GM23338 (cell line): Measurements from ENCODE around the gene CCDC187. TPM values are rescaled to one million over a fixed set of nuclear protein-coding genes. Genes with fewer than 3 reads are reported as not detected.
"Not testable (repeated sequence)": the region's sequence is repeated elsewhere in the genome, so short reads cannot be mapped to it uniquely, and the experiment has no call there.

ENCODE experiments used
- ATAC-seq: fragments of 200-7000 bp; cut with Tn5 transposase; 3 replicates; pipeline ENCODE4 v1.9.1; 2020
- DNase-seq: peaks from one replicate; pipeline ENCODE4 v3.0.0-alpha.2; 2015; ENCODE audit warnings: low spot score
- H2AFZ ChIP-seq: fragments of 200-600 bp; sonication (generic); 2 replicates; pipeline ENCODE4 v1.8.0; 2016; ENCODE audit warnings: antibody characterized with exemption, mild to moderate bottlenecking, moderate library complexity
- H3F3A ChIP-seq: fragments of 200-600 bp; sonication (generic); replicated peaks from 2 replicates; pipeline ENCODE4 v1.8.0; 2017; ENCODE audit warnings: antibody characterized with exemption, mixed run types, low read depth
- H3K27ac ChIP-seq: fragments of 200-600 bp; sonication (generic); 2 replicates; pipeline ENCODE4 v1.6.1; 2016; ENCODE audit warnings: low read depth
- H3K27me3 ChIP-seq: fragments of 200-600 bp; sonication (generic); 2 replicates; pipeline ENCODE4 v1.8.0; 2016; ENCODE audit warnings: mild to moderate bottlenecking, mixed run types, moderate library complexity; ENCODE audit not compliant: insufficient read depth
- H3K36me3 ChIP-seq: fragments of 200-600 bp; sonication (generic); 2 replicates; pipeline ENCODE4 v1.8.0; 2016; ENCODE audit warnings: mild to moderate bottlenecking; ENCODE audit not compliant: insufficient read depth
- H3K4me1 ChIP-seq: fragments of 200-600 bp; sonication (generic); 2 replicates; pipeline ENCODE4 v1.8.0; 2016; ENCODE audit warnings: mild to moderate bottlenecking, moderate library complexity; ENCODE audit not compliant: insufficient read depth
- H3K4me2 ChIP-seq: fragments of 200-600 bp; sonication (generic); 2 replicates; pipeline ENCODE4 v1.7.1; 2017; ENCODE audit warnings: mixed run types
- H3K4me3 ChIP-seq: fragments of 200-600 bp; sonication (generic); 2 replicates; pipeline ENCODE4 v1.6.1; 2016; ENCODE audit warnings: mixed run types
- H3K79me2 ChIP-seq: fragments of 200-600 bp; sonication (generic); replicated peaks from 2 replicates; pipeline ENCODE4 v1.8.0; 2017; ENCODE audit warnings: mild to moderate bottlenecking; ENCODE audit not compliant: insufficient read depth
- H3K9me2 ChIP-seq: fragments of 200-600 bp; sonication (generic); 2 replicates; pipeline ENCODE4 v1.8.0; 2017; ENCODE audit not compliant: insufficient read depth
- H4K20me1 ChIP-seq: fragments of 200-600 bp; sonication (generic); replicated peaks from 2 replicates; pipeline ENCODE4 v1.8.0; 2017; ENCODE audit warnings: mild to moderate bottlenecking; ENCODE audit not compliant: insufficient read depth
- H3K27ac Mint-ChIP-seq: 2 replicates; pipeline ENCODE4 v1.8.0; 2020; ENCODE audit warnings: inconsistent platforms, mild to moderate bottlenecking, moderate library complexity, mixed read lengths
- H3K27me3 Mint-ChIP-seq: 3 replicates; pipeline ENCODE4 v1.8.0; 2022; ENCODE audit warnings: low read depth, mild to moderate bottlenecking, moderate library complexity, mixed read lengths, inconsistent platforms; ENCODE audit not compliant: insufficient read depth, poor library complexity
- H3K36me3 Mint-ChIP-seq: 3 replicates; pipeline ENCODE4 v1.8.0; 2021; ENCODE audit warnings: low read depth, mild to moderate bottlenecking, inconsistent platforms, moderate library complexity, mixed read lengths
- H3K4me1 Mint-ChIP-seq: 3 replicates; pipeline ENCODE4 v1.8.0; 2020; ENCODE audit warnings: mild to moderate bottlenecking, inconsistent platforms, mixed read lengths
- H3K4me3 Mint-ChIP-seq: 3 replicates; pipeline ENCODE4 v1.8.0; 2021; ENCODE audit warnings: moderate library complexity, mild to moderate bottlenecking, inconsistent platforms, mixed read lengths
- H3K9me3 Mint-ChIP-seq: 3 replicates; pipeline ENCODE4 v1.8.0; 2020; ENCODE audit warnings: moderate library complexity, mild to moderate bottlenecking, inconsistent platforms, mixed read lengths
- CREB1 ChIP-seq: fragments of 250-450 bp; sonication (Bioruptor Pico); IDR thresholded peaks from 2 replicates; pipeline ENCODE4 v1.5.0; 2020; ENCODE audit warnings: low read depth, mild to moderate bottlenecking, moderate library complexity
- EZH2 ChIP-seq: fragments of 200-600 bp; sonication (generic); IDR thresholded peaks from one replicate; pipeline ENCODE4 v1.8.0; 2017; ENCODE audit warnings: antibody characterized with exemption, mild to moderate bottlenecking, low read depth; ENCODE audit not compliant: unreplicated experiment
- EZH2phosphoT487 ChIP-seq: fragments of 200-600 bp; sonication (generic); IDR thresholded peaks from one replicate; pipeline ENCODE4 v1.8.1; 2018; ENCODE audit warnings: antibody characterized with exemption; ENCODE audit not compliant: unreplicated experiment
- JUNB ChIP-seq: IDR thresholded peaks from one replicate; pipeline ENCODE4 v1.6.1; 2016; ENCODE audit warnings: antibody characterized with exemption; ENCODE audit not compliant: unreplicated experiment
- POLR2AphosphoS5 ChIP-seq: IDR thresholded peaks from 2 replicates; pipeline ENCODE4 v1.6.1; 2016; ENCODE audit warnings: antibody characterized with exemption, low read depth
- ZNF331 ChIP-seq: fragments of 250-450 bp; sonication (Bioruptor Pico); IDR thresholded peaks from 2 replicates; pipeline ENCODE4 v1.5.0; 2020; ENCODE audit warnings: low read depth, mild to moderate bottlenecking, moderate library complexity
- polyA plus RNA-seq: library from polyadenylated mRNA; unstranded; fragments of >200 nt; fragmentation: Nextera tagmentation; extraction: Ambion mirVana; gene quantifications from 2 replicates; pipeline ENCODE4 v1.2.1, GENCODE V29; 2016
- total RNA-seq: library from RNA; depleted of rRNA; stranded (reverse); fragments of >200 nt; shearing (Covaris generic); gene quantifications from 2 replicates; pipeline ENCODE4 v1.2.3, GENCODE V29; 2014
- TF ChIP-seq, protein P1 (sequence below): IDR thresholded peaks from one replicate; pipeline ENCODE4 v1.6.1; 2018; ENCODE audit warnings: antibody characterized with exemption; ENCODE audit not compliant: unreplicated experiment
- TF ChIP-seq, protein P2 (sequence below), 2 experiments: fragments of 200-600 bp in 1 of 2; sonication (generic) in 1 of 2; conservative IDR thresholded peaks; 2 replicates each; pipeline versions ENCODE4 v1.5.1 to v1.6.1; 2016 to 2017; ENCODE audit warnings: antibody characterized with exemption in 2 of 2, low read depth in 2 of 2, mild to moderate bottlenecking in 2 of 2, moderate library complexity in 1 of 2

CCDC187 gene
- total and polyA plus RNA-seq, 2 experiments from 2014 or later: 0.14 TPM; not detected in 1

DNA sequence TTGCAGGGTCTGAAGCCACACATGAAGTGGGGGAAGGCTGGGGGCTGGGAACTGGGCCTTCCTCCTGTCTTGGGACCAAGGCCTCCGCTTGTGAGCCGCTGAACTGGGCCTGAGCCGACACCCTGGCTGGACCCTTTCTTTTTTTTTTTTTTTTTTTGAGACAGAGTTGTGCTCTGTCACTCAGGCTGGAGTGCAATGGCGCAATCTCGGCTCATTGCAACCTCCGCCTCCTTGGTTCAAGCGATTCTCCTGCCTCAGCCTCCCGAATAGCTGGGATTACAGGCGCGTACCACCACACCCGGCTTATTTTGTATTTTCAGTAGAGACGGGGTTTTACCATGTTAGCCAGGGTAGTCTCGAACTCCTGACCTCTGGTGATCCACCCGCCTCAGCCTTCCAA is 15.3 kb upstream of the CCDC187 start:
- H3K27me3 Mint-ChIP-seq: peaks cover 13% of the 10 kb centered on the region
- H3K36me3 ChIP-seq: not testable (repeated sequence)

DNA sequence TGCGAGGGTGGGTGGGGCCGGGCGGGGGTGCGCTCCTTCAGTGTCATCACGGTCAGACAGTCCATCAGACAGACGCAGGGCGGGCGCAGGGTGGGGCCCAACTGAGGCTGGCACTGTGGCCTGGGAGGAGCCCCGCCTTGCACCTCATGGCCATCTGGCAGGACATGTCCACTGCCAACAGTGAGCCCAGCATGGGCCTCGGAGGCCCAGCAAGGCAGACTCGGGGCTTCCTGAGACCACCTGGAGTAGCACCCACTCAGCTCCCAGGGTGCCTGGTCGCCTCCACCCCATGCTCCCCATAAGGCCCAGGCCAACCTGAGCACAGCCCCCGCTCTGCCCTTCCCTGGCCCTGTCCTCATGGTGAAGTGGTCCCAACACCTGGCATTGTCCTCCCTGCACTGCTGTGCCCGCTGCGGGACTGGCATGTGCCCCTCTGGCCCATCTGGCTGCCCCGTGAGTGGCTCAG is 14.9 kb upstream of the CCDC187 start:
- no peak overlapping the region for H3K4me3 Mint-ChIP-seq
- H3K36me3 Mint-ChIP-seq: no peaks in the 10 kb centered on the region; the same call in 2 of the 3 replicates
- no peaks in the 10 kb centered on the region for H3F3A ChIP-seq
- H3K4me1 ChIP-seq: no peaks in the 10 kb centered on the region
- H3K4me3 ChIP-seq: no peak overlapping the region
- no peaks in the 10 kb centered on the region for H3K4me1 Mint-ChIP-seq
- no peak for TF ChIP-seq EZH2
- no peak for TF ChIP-seq JUNB
- TF ChIP-seq CREB1 (CRISPR knock-in tag): no peak
- no peak for TF ChIP-seq EZH2phosphoT487
- no peak for TF ChIP-seq ZNF331
- TF ChIP-seq POLR2AphosphoS5: no peak
- TF ChIP-seq, protein P1, sequence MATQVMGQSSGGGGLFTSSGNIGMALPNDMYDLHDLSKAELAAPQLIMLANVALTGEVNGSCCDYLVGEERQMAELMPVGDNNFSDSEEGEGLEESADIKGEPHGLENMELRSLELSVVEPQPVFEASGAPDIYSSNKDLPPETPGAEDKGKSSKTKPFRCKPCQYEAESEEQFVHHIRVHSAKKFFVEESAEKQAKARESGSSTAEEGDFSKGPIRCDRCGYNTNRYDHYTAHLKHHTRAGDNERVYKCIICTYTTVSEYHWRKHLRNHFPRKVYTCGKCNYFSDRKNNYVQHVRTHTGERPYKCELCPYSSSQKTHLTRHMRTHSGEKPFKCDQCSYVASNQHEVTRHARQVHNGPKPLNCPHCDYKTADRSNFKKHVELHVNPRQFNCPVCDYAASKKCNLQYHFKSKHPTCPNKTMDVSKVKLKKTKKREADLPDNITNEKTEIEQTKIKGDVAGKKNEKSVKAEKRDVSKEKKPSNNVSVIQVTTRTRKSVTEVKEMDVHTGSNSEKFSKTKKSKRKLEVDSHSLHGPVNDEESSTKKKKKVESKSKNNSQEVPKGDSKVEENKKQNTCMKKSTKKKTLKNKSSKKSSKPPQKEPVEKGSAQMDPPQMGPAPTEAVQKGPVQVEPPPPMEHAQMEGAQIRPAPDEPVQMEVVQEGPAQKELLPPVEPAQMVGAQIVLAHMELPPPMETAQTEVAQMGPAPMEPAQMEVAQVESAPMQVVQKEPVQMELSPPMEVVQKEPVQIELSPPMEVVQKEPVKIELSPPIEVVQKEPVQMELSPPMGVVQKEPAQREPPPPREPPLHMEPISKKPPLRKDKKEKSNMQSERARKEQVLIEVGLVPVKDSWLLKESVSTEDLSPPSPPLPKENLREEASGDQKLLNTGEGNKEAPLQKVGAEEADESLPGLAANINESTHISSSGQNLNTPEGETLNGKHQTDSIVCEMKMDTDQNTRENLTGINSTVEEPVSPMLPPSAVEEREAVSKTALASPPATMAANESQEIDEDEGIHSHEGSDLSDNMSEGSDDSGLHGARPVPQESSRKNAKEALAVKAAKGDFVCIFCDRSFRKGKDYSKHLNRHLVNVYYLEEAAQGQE: no peak
- TF ChIP-seq, protein P2, sequence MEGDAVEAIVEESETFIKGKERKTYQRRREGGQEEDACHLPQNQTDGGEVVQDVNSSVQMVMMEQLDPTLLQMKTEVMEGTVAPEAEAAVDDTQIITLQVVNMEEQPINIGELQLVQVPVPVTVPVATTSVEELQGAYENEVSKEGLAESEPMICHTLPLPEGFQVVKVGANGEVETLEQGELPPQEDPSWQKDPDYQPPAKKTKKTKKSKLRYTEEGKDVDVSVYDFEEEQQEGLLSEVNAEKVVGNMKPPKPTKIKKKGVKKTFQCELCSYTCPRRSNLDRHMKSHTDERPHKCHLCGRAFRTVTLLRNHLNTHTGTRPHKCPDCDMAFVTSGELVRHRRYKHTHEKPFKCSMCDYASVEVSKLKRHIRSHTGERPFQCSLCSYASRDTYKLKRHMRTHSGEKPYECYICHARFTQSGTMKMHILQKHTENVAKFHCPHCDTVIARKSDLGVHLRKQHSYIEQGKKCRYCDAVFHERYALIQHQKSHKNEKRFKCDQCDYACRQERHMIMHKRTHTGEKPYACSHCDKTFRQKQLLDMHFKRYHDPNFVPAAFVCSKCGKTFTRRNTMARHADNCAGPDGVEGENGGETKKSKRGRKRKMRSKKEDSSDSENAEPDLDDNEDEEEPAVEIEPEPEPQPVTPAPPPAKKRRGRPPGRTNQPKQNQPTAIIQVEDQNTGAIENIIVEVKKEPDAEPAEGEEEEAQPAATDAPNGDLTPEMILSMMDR (conservative IDR thresholded peaks at IDR 0.05; ENCODE audit: low read depth in 2 of 2): no peak
- H3K27me3 ChIP-seq: no peaks in the 10 kb centered on the region
- H3K4me2 ChIP-seq: no peak overlapping the region
- H3K9me2 ChIP-seq: no peaks in the 10 kb centered on the region
- H3K27ac Mint-ChIP-seq: no peak overlapping the region
- H3K27ac ChIP-seq: no peak overlapping the region
- no peak overlapping the region for H2AFZ ChIP-seq
- no peaks in the 10 kb centered on the region for H3K36me3 ChIP-seq
- ATAC-seq (no peak), DNase-seq (no peak)
- peaks cover 17% of the 10 kb centered on the region for H3K9me3 Mint-ChIP-seq
- no peaks in the 10 kb centered on the region for H4K20me1 ChIP-seq
- no peaks in the 10 kb centered on the region for H3K79me2 ChIP-seq
- peaks cover 13% of the 10 kb centered on the region for H3K27me3 Mint-ChIP-seq

More for the DNA sequence above, 15.3 kb upstream of the CCDC187 start:
- H3K27ac Mint-ChIP-seq, H3K27me3 ChIP-seq, H3K79me2 ChIP-seq, H2AFZ ChIP-seq, H3K4me3 ChIP-seq, DNase-seq, H3K4me3 Mint-ChIP-seq, ATAC-seq, H4K20me1 ChIP-seq, H3K4me1 ChIP-seq, H3K4me2 ChIP-seq, H3K36me3 Mint-ChIP-seq, H3K9me2 ChIP-seq, H3K27ac ChIP-seq, H3K4me1 Mint-ChIP-seq, H3F3A ChIP-seq: not testable (repeated sequence)
- peaks cover 17% of the 10 kb centered on the region for H3K9me3 Mint-ChIP-seq
